Upper lobe of left lung (tissue), 6 donors: ENCODE results near the gene STRBP. TPM values are rescaled to one million over a fixed set of nuclear protein-coding genes. Genes with fewer than 3 reads are reported as not detected.
A peak's percentile ranks its signal among the peaks of the same experiment; 100 is the strongest.

Source experiments
- ATAC-seq, 2 donors: fragments of 200-7000 bp; cut with Tn5 transposase; one replicate each; pipeline ENCODE4 v1.9.1; 2022; ENCODE audit warnings: mild to moderate bottlenecking in 2 of 2, moderate library complexity in 2 of 2; ENCODE audit not compliant: low FRiP score in 2 of 2
- DNase-seq, 2 donors: peaks; one replicate each; pipeline ENCODE4 v3.0.0-alpha.2; 2019 to 2020
- H3K27ac ChIP-seq, 4 donors: fragments of 200-600 bp; sonication (generic); one replicate each; pipeline ENCODE4 v1.5.1; 2016 to 2019
- H3K27me3 ChIP-seq, 4 donors: fragments of 200-600 bp; sonication (generic); one replicate each; pipeline ENCODE4 v1.5.1; 2017 to 2019
- H3K36me3 ChIP-seq, 4 donors: fragments of 200-600 bp; sonication (generic); one replicate each; pipeline ENCODE4 v1.5.1; 2016 to 2019
- H3K4me1 ChIP-seq, 4 donors: fragments of 200-600 bp; sonication (generic); one replicate each; pipeline ENCODE4 v1.5.1; 2018 to 2019
- H3K4me3 ChIP-seq, 4 donors: fragments of 200-600 bp; sonication (generic); one replicate each; pipeline ENCODE4 v1.5.1; 2017 to 2019; ENCODE audit warnings: mild to moderate bottlenecking in 2 of 4, moderate library complexity in 1 of 4
- H3K9me3 ChIP-seq, 4 donors: fragments of 200-600 bp; sonication (generic); one replicate each; pipeline ENCODE4 v1.5.1; 2018 to 2019
- CTCF ChIP-seq, 6 experiments: fragments of 450-650 bp in 4 of 6; fragments of 200-600 bp in 2 of 6; sonication (generic) in 2 of 6; IDR thresholded peaks; one replicate each; pipeline ENCODE4 v1.5.1; 2016 to 2019; ENCODE audit warnings: antibody characterized with exemption in 6 of 6
- EP300 ChIP-seq, 4 donors: sonication (generic); formaldehyde crosslinking; IDR thresholded peaks; one replicate each; pipeline ENCODE4 v1.5.1; 2017; ENCODE audit warnings: antibody characterized with exemption in 4 of 4, control low read depth in 2 of 4
- POLR2A ChIP-seq, 4 donors: fragments of 450-650 bp; IDR thresholded peaks; one replicate each; pipeline ENCODE4 v1.5.1; 2016 to 2017; ENCODE audit warnings: antibody characterized with exemption in 4 of 4, mild to moderate bottlenecking in 2 of 4
- POLR2AphosphoS5 ChIP-seq, 2 donors: sonication (generic); formaldehyde crosslinking; IDR thresholded peaks; one replicate each; pipeline ENCODE4 v1.5.1; 2017; ENCODE audit warnings: antibody characterized with exemption in 2 of 2
- WGBS, 2 donors: methylation state at CpG; one replicate each; pipeline ENCODE4 v1.1.5; 2017 to 2018; 5-methylcytosine and 5-hydroxymethylcytosine counted together
- total RNA-seq, 6 donors: library from RNA; depleted of rRNA in 4 of 6; stranded (reverse); fragments of >200 nt in 4 of 6; gene quantifications; one replicate each; pipeline versions ENCODE4 v1.1.0 to v1.2.1, GENCODE V29; 2016 to 2021
- donor health status: DM: no; HTN: no; CAD: no; lungs with moderate emphysema.
- donor health status: DM: no; HTN: yes; CAD: no; lungs with severe emphysema.

Gene STRBP
- total RNA-seq, 6 donors from 2014 or later = 10.2 to 61.8 (median 17.8) TPM

- peak in 1 of 2 donors; percentile 23 for DNase-seq
- Histone ChIP-seq H3K36me3 (no peaks in the 10 kb centered on the region), H3K27me3 (no peaks in the 10 kb centered on the region), H3K9me3 (no peaks in the 10 kb centered on the region), H3K4me1 (peaks cover 0 to 7% (median 0%) of the 10 kb centered on the region in 4 donors), H3K4me3 (no peak overlapping the region), H3K27ac (no peak overlapping the region)
- peak in 3 of 6 experiments; percentile 15 to 25 (median 24) for TF ChIP-seq CTCF (IDR thresholded peaks at IDR 0.05)
- TF ChIP-seq EP300 (IDR thresholded peaks at IDR 0.05) = no peak
- 29 to 41% methylated on average over 4 of the region's 4 CpGs for WGBS, 2 donors
- no peak for ATAC-seq
Measured at GRCh38 chr9:123225374-123225813, 43.0 kb downstream of the STRBP start.

- 80 to 92% methylated on average over 2 of the region's 2 CpGs for WGBS, 2 donors
- no peak for TF ChIP-seq CTCF (IDR thresholded peaks at IDR 0.05)
- TF ChIP-seq POLR2AphosphoS5 (IDR thresholded peaks at IDR 0.05) = no peak
- TF ChIP-seq POLR2A (IDR thresholded peaks at IDR 0.05) = no peak
Measured at GRCh38 chr9:123220127-123220526, 48.3 kb downstream of the STRBP start.

GRCh38 chr9:123218831-123219230 is 49.6 kb downstream of the STRBP start:
- no peaks in the 10 kb centered on the region for H3K36me3 ChIP-seq
- ATAC-seq (no peak), DNase-seq (no peak)
- peaks cover 0 to 4% (median 0%) of the 10 kb centered on the region in 4 donors for H3K4me1 ChIP-seq
- no peak for TF ChIP-seq EP300 (IDR thresholded peaks at IDR 0.05)
- TF ChIP-seq POLR2AphosphoS5 (IDR thresholded peaks at IDR 0.05) = no peak
- TF ChIP-seq POLR2A (IDR thresholded peaks at IDR 0.05) = no peak
- TF ChIP-seq CTCF (IDR thresholded peaks at IDR 0.05) = no peak
- 59 to 80% methylated on average over 3 of the region's 3 CpGs for WGBS, 2 donors
- H3K27me3 ChIP-seq = no peaks in the 10 kb centered on the region
- H3K9me3 ChIP-seq = no peaks in the 10 kb centered on the region
- no peak overlapping the region for H3K27ac ChIP-seq
- no peak overlapping the region for H3K4me3 ChIP-seq

More at GRCh38 chr9:123220127-123220526, 48.3 kb downstream of the STRBP start:
- DNase-seq (no peak), ATAC-seq (no peak)
- no peaks in the 10 kb centered on the region for H3K36me3 ChIP-seq
- H3K9me3 ChIP-seq = no peaks in the 10 kb centered on the region
- H3K4me1 ChIP-seq = peaks cover 0 to 4% (median under 1%) of the 10 kb centered on the region in 4 donors
- no peaks in the 10 kb centered on the region for H3K27me3 ChIP-seq
- no peak overlapping the region for H3K27ac ChIP-seq
- no peak overlapping the region for H3K4me3 ChIP-seq

GRCh38 chr9:123217128-123217654 is 51.2 kb downstream of the STRBP start:
- Histone ChIP-seq H3K36me3 (no peaks in the 10 kb centered on the region), H3K9me3 (no peaks in the 10 kb centered on the region), H3K4me1 (peaks cover 0 to 4% (median 0%) of the 10 kb centered on the region in 4 donors), H3K4me3 (no peak overlapping the region), H3K27me3 (no peaks in the 10 kb centered on the region), H3K27ac (no peak overlapping the region)
- WGBS, 2 donors = 60 to 63% methylated on average over 2 of the region's 2 CpGs
- no peak for TF ChIP-seq POLR2AphosphoS5 (IDR thresholded peaks at IDR 0.05)
- TF ChIP-seq EP300 (IDR thresholded peaks at IDR 0.05) = no peak
- no peak for TF ChIP-seq CTCF (IDR thresholded peaks at IDR 0.05)
- TF ChIP-seq POLR2A (IDR thresholded peaks at IDR 0.05) = no peak
- DNase-seq = no peak
- no peak for ATAC-seq

- no peak for ATAC-seq
- Histone ChIP-seq H3K4me1 (peaks cover 0 to 4% (median 0%) of the 10 kb centered on the region in 4 donors), H3K27ac (no peak overlapping the region), H3K36me3 (no peaks in the 10 kb centered on the region), H3K9me3 (no peaks in the 10 kb centered on the region), H3K27me3 (no peaks in the 10 kb centered on the region), H3K4me3 (no peak overlapping the region)
- no peak for TF ChIP-seq EP300 (IDR thresholded peaks at IDR 0.05)
- no peak for TF ChIP-seq POLR2A (IDR thresholded peaks at IDR 0.05)
- TF ChIP-seq CTCF (IDR thresholded peaks at IDR 0.05) = no peak
- TF ChIP-seq POLR2AphosphoS5 (IDR thresholded peaks at IDR 0.05) = no peak
- no peak for DNase-seq
- 78 to 84% methylated on average over 5 of the region's 5 CpGs for WGBS, 2 donors
Measured at GRCh38 chr9:123216251-123216797, 52.1 kb downstream of the STRBP start.
